HL-60 (cell line): Measurements from ENCODE around the gene KEL.

Experiments used
- DNase-seq, 2 experiments: peaks; one replicate each; pipeline ENCODE4 v3.0.0-alpha.2; 2010 to 2020; ENCODE audit warnings: low read depth in 1 of 2, low spot score in 1 of 2
- H3K27ac ChIP-seq: fragments of 250-450 bp; sonication (Bioruptor Pico); replicated peaks from 2 replicates; pipeline ENCODE4 v1.5.1; 2020; ENCODE audit warnings: mild to moderate bottlenecking, moderate library complexity
- H3K27me3 ChIP-seq: fragments of 250-450 bp; sonication (Bioruptor Pico); 2 replicates; pipeline ENCODE4 v1.5.1; 2021; ENCODE audit warnings: mild to moderate bottlenecking, moderate library complexity; ENCODE audit not compliant: insufficient read depth, poor library complexity, severe bottlenecking
- H3K4me3 ChIP-seq: replicated peaks from 2 replicates; pipeline ENCODE4 v1.5.1; 2011; ENCODE audit warnings: mild to moderate bottlenecking, control low read depth, low read length; ENCODE audit not compliant: insufficient read depth
- CTCF ChIP-seq: IDR thresholded peaks from one replicate; pipeline ENCODE4 v1.5.1; 2011; ENCODE audit warnings: low read length, control low read depth, inconsistent platforms; ENCODE audit not compliant: insufficient read depth
- GABPA ChIP-seq: IDR thresholded peaks from 2 replicates; pipeline ENCODE4 v1.6.1; 2012; ENCODE audit warnings: low read depth
- POLR2AphosphoS5 ChIP-seq: IDR thresholded peaks from 2 replicates; pipeline ENCODE4 v1.6.1; 2012; ENCODE audit warnings: low read depth
- REST ChIP-seq: IDR thresholded peaks from 2 replicates; pipeline ENCODE4 v1.6.1; 2012; ENCODE audit warnings: low read depth; ENCODE audit not compliant: insufficient replicate concordance
- SPI1 ChIP-seq: IDR thresholded peaks from 2 replicates; pipeline ENCODE4 v1.6.1; 2012; ENCODE audit warnings: low read depth, mild to moderate bottlenecking, borderline replicate concordance

KEL gene

GRCh38 chr7:142954680-142955268 lies 7.4 kb downstream of the KEL start:
- Histone ChIP-seq H3K4me3 (no peak overlapping the region), H3K27me3 (peaks cover 3% of the 10 kb centered on the region), H3K27ac (no peak overlapping the region)
- TF ChIP-seq SPI1 (peak; percentile 86), REST (no peak)
- DNase-seq: peak; percentile 14 to 38

GRCh38 chr7:142950235-142950634 lies 11.9 kb downstream of the KEL start:
- Histone ChIP-seq H3K27me3 (no peaks in the 10 kb centered on the region), H3K27ac (no peak overlapping the region), H3K4me3 (no peak overlapping the region)
- no peak for DNase-seq
- TF ChIP-seq POLR2AphosphoS5 (no peak), CTCF (no peak), REST (no peak), SPI1 (no peak), GABPA (no peak)

- H3K27ac ChIP-seq: no peak overlapping the region
- DNase-seq: no peak
- TF ChIP-seq GABPA (no peak), POLR2AphosphoS5 (no peak), CTCF (no peak), SPI1 (no peak), REST (no peak)
- H3K27me3 ChIP-seq: no peaks in the 10 kb centered on the region
- H3K4me3 ChIP-seq: no peak overlapping the region
These were observed 13.6 kb downstream of the KEL start for GRCh38 chr7:142948603-142949002.

GRCh38 chr7:142945001-142945400 lies 17.2 kb downstream of the KEL start:
- TF ChIP-seq GABPA (no peak), SPI1 (no peak), POLR2AphosphoS5 (no peak), CTCF (no peak), REST (no peak)
- no peak overlapping the region for H3K27ac ChIP-seq
- DNase-seq: no peak
- H3K27me3 ChIP-seq: no peaks in the 10 kb centered on the region
- H3K4me3 ChIP-seq: no peak overlapping the region
